NCI-H1694 (cell line): ENCODE data around the gene PRKAG2.
"Not testable (repeated sequence)": the region's sequence is repeated elsewhere in the genome, so short reads cannot be mapped to it uniquely, and the experiment has no call there.

ENCODE experiments used
- DNase-seq: peaks from one replicate; lab custom pipeline; 2025; lab: John Stamatoyannopoulos, UW

PRKAG2 gene

DNA sequence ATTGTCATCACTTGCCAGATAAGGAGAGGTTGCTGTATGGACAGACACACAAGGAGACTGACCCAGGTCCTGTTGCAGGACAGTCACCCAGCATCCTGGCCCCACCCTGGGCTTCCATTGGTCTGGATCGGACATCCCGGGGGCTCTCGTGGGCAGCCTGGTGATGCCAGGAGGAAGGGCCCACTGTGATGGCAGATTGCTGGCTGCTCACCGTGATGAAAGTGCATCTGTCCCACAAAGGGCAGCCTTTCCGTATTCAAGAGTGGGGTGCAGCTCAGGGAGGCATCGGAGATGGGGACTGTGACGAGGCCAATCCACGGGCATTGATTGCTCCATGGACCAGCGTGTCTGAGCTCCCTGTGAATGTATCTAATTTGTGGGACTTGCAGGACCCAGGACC, 41.3 kb downstream of the PRKAG2 start:
- no peak for DNase-seq

GRCh38 chr7:151834271-151835035, 42.5 kb downstream of the PRKAG2 start:
- no peak for DNase-seq

DNA sequence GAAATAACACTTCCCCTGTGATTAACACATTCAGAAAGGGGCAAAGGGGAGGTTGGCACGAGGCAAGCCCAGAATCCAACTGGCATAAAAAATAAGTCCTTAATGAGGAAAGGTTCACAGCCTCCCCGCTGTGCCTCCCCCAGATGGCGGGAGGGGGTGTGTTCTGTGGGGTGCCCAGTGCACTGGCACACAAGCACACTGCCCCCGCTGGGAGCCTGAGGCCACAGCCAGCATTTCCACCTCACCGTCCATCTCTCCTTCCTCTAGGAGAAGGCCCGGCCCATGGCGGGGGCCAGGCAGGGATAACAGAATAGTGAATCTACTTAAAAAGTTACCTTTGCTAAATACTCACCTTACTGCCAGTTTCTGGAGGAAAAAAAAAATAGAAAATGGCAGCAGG, 43.2 kb downstream of the PRKAG2 start:
- no peak for DNase-seq

DNA sequence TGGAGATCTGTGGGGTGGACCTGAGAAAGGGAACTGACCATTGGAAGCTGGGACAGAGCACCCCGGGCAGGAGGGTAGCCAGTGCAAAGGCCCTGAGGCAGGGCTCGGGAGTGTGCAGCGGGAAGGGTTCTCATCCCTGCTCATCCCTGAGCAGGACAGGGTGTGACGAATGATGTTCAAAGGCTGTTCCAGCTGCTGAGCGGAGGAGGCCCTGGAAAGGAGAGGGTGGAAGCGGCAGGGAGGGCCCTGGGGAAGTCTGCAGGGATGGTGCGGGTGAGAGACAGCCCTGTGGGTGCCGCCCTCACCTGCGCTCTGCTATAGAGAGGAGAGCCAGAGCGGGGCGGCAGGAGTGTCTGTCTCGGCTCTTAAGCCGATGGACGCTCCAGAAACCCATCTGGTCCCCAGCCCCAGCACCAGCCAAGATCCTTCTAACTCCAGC, 43.7 kb downstream of the PRKAG2 start:
- DNase-seq = no peak

- DNase-seq = no peak
These were observed 44.3 kb downstream of the PRKAG2 start for GRCh38 chr7:151832656-151833055.

DNA sequence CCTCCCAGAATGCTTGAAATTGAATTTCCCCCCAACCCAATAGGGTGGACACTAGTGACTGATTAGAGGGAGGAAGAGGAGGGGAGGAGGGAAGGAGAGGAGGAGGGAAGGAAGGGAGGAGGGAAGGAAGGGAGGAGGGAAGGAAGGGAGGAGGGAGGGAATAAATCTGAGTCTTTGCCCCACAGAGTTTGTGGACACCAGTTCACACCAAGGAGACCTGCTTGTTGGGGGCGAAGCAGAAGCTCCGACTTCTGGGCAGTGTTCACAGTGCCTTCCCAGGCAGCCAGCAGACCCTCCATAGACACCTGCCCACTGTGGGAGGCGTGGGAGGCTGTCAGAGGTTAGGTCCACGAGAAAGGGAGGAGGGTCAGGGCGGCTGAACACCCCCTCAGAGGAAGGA, 44.8 kb downstream of the PRKAG2 start:
- DNase-seq = no peak

DNA sequence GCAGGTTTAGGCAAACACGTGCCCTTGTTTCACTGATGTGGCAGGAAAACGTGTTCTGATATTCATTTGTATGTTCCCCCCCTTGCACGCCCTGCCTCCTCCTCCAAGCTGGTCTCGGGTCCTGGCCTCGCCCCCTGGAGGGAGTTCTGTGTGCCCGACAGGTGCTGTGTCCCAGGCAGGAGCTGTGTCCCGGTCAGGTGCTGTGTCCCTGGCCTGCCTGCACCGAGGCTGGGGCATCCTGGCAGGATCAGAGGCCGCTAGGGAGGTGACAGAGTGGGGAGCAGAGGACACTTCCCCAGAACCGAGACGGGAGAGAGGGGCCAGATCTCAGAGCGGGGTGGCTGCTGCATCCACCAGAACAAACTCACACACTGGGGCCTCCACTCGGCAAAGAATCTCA, 45.3 kb downstream of the PRKAG2 start:
- no peak for DNase-seq

DNA sequence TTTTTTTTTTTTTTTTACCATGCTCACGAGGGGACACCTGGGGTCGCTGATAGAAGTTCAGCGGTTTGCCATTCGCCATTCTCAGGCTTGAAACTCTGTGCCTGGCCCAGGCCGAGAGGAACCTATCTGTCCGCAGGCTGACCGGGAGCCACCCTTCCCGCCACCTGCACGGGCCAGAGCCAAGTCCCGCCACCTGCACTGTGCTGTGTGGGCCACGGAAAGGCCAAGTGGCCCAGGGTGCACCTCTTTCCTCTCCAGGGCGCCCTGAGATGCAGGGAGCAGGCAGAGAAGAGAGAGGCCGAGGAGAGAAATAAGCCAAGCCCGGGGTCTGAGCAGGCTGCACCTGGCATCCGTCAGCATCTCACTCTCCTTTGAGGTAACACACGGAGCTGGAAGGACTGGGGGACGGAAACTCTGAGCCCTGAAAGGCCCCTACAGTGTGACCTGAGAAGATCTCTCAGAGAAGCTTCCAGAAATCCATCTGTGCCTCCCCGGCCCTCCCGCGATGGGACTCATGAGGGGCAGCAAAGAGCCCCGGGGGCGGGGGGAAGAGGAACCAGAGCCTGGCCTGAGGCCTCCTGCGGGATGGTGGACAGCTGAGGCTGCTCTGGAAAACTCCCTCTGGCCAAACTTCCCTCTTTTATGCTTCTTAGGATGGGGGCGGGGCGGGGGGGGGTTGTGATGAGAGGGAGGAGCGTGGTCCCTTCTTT, 46.6 kb downstream of the PRKAG2 start:
- DNase-seq = no peak

GRCh38 chr7:151829707-151830106, 47.2 kb downstream of the PRKAG2 start:
- DNase-seq = no peak

DNA sequence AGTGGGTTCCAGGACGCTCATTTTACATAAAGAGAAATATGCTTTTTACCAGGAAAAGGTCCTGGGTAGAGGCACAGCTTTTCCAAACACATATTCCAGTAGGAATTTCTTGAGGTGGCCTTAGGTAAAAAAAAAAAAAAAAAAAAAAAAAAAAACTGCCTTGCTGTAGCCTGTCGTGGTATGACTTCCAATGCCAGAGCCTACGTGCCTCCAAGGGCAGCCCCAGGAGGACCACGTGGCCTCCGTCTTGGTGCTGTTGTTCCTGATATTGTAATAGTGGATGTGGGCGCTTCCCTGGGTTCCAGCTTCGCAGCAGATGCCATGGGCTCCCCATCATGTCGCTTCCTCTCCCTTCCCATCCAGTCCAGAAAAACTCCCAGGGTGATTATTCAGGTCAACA, 49.3 kb downstream of the PRKAG2 start:
- no peak for DNase-seq

DNA sequence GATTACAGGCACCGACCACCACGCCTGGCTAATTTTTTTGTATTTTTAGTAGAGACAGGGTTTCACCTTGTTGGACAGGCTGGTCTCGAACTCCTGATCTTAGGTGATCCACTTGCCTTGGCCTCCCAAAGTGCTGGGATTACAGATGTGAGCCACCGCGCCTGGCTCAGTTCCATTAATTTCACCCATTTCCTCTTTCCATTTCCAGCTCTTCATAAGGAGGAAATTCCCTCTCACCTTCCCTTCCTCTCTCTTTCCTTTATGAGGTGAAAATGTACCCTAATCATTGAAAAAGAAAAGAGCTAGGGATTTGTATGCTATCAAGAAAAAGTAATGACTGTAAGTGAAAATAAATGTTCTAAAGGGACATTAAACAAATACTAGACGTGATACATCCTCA, 50.6 kb downstream of the PRKAG2 start:
- not testable (repeated sequence) for DNase-seq

- DNase-seq = no peak
These were observed 51.2 kb downstream of the PRKAG2 start for GRCh38 chr7:151825721-151826120.

- DNase-seq = no peak
These were observed 52.5 kb downstream of the PRKAG2 start for GRCh38 chr7:151824373-151824933.

- DNase-seq = no peak
These were observed 53.1 kb downstream of the PRKAG2 start for GRCh38 chr7:151823566-151824372.

GRCh38 chr7:151822541-151823181, 54.3 kb downstream of the PRKAG2 start:
- no peak for DNase-seq

GRCh38 chr7:151821806-151822540, 54.9 kb downstream of the PRKAG2 start:
- DNase-seq = no peak

GRCh38 chr7:151821226-151821625, 55.7 kb downstream of the PRKAG2 start:
- DNase-seq = no peak

GRCh38 chr7:151820491-151821105, 56.3 kb downstream of the PRKAG2 start:
- no peak for DNase-seq

DNA sequence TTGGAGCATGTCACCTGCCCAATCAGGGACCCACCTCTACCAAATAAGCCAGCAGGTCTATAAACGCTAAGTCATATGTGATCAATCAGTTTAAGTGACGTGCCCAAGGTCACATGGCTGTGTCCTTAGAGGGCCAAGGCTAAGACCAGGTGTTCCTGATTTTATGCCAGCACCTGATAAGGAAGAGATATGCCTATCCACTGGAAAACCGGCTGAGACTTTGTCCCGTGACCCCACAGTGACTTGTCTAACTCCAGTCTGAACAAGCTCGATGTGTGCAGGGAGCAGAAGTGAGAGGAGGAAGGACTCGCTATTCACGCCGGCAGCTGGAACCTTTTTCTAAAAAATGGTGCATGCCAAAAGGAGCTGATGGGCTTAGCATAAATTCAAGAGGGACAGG, 57.0 kb downstream of the PRKAG2 start:
- DNase-seq = no peak

DNA sequence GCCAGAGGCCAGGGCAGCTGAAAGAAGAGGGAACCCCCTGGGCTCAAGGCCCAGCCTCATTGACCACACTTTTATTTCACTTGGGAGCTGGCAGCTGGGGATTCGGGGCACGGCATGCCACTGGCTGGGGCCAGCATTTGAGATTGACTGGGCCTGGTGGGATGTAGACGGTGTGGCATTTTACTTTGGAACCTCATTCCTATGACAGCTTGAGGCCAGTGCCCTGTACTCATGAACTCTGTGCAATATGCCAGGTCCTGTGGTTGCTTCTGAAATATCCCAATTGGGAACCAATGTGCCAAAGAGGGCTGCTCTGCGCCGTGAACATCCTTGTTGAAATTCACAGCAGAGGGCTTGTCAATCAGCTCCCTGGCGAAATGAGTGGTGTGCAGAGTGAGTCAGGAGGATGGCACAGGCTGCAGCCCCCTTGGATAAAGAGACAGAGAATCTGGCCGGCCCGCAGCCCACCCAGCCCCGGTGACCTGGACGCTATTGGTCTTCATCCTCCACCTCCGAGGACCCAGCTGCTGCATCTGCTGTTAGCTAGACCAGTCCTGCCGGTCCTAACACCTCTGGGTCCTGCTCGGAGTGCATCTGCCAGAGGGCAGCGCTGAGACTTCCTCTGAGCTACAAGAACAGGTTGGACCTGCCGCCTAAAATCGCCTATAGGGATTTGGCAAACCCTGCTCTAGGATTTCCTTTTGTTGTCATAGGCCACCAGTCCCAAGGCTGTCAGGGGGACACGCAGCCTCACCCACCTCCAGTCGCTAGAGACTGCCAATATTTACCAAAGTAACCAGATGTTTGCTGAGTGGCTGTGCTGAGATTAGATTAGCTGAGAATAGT, 58.0 kb downstream of the PRKAG2 start:
- DNase-seq = no peak
